Measurements from ENCODE around the gene PHLDB2. TPM values are rescaled to one million over a fixed set of nuclear protein-coding genes. Genes with fewer than 3 reads are reported as not detected.

The PHLDB2 gene
- total RNA-seq, 1 donor from 2014 or later: 0.98 TPM

DNA sequence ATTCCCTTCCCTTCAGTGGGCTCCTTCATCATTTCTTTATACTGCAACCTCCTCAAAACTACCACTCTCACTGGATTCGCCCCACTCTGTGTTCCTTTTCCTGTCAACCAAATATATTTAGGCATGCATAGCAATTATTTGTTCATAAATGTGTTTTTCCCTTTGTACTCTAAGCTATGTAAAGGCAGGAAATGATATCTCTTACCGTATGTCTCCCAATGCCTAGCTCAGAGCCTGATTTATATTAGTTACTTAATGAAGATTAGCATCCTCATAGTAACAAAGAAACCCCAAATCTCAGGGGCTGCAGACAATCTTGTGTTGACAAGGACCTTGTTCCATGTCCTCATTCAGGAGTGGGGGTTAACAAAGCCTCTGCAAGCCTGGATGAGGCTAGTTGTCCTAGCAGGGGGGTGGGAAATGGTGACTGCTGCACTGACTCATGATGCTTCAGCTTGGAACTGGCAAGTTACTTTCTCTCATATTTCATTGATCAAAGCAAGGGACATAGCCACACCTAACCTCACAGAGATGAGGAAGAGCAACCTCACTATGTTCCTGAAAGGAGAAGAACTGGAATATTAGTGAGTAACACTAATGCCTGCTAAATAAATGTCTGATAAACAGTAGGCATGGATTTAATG is 15.2 kb downstream of the PHLDB2 start:
- H3K27me3 Mint-ChIP-seq: peaks cover 21% of the 10 kb centered on the region
- no peak for DNase-seq
- intact Hi-C loops (cut with micrococcal nuclease): no loop called here
- no peak overlapping the region for H3K4me3 Mint-ChIP-seq
- H3K9me3 Mint-ChIP-seq: no peaks in the 10 kb centered on the region
- no peaks in the 10 kb centered on the region for H3K4me1 Mint-ChIP-seq
- no peaks in the 10 kb centered on the region for H3K36me3 Mint-ChIP-seq (ENCODE audit: low read depth)
- no peak overlapping the region for H3K27ac Mint-ChIP-seq

DNA sequence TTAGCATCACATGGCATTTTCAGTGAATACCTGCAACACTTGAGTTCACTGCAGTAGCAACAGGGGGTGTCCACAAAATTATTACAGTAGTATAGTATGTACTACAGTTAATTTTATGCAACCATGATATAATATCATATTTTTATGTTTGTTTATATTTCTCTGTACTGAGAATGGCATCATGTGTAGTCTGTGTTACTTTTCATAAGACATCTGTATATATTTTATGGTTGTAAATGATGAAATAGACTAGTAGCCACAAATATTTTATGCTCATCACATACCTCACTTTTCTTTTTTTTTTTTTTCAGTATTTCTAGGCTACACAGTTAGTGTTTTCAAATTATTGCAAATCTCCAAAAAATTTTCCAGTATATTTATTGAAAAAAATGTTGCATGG is 22.4 kb downstream of the PHLDB2 start:
- Mint-ChIP-seq H3K9me3 (no peaks in the 10 kb centered on the region), H3K27me3 (peaks cover 8% of the 10 kb centered on the region), H3K4me1 (no peaks in the 10 kb centered on the region), H3K27ac (no peak overlapping the region), H3K4me3 (no peak overlapping the region), H3K36me3 (ENCODE audit: low read depth) (no peaks in the 10 kb centered on the region)
- no peak for DNase-seq
- intact Hi-C loops (cut with micrococcal nuclease): no loop called here

GRCh38 chr3:111882194-111882593 is 23.1 kb downstream of the PHLDB2 start:
- Mint-ChIP-seq H3K36me3 (ENCODE audit: low read depth) (no peaks in the 10 kb centered on the region), H3K9me3 (no peaks in the 10 kb centered on the region), H3K27me3 (peaks cover 6% of the 10 kb centered on the region), H3K4me1 (no peaks in the 10 kb centered on the region), H3K27ac (no peak overlapping the region), H3K4me3 (no peak overlapping the region)
- DNase-seq: no peak
- intact Hi-C loops (cut with micrococcal nuclease): no loop called here

DNA sequence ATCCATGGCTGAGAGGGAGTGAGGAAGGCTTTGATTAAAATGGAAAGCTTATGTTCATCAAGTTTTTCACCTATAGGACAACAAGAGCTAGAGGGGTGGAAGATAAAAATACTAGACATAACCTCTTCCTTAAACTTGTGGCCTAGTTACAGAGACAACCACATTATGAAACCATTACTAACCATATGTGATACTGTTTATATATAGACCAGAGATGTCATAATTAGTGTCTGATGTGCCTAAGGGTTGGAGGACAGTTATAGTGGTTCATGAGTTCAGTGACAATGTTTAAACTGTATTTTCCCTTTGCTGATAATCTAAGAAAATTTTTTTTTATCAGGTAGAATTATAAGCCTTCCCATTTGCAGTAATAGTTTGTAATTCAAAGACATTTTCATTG is 23.7 kb downstream of the PHLDB2 start:
- Mint-ChIP-seq H3K27me3 (peaks cover 6% of the 10 kb centered on the region), H3K36me3 (ENCODE audit: low read depth) (no peaks in the 10 kb centered on the region), H3K4me3 (no peak overlapping the region), H3K4me1 (no peaks in the 10 kb centered on the region), H3K27ac (no peak overlapping the region), H3K9me3 (no peaks in the 10 kb centered on the region)
- intact Hi-C loops (cut with micrococcal nuclease): no loop called here
- DNase-seq: no peak

- H3K27me3 Mint-ChIP-seq: peaks cover 1% of the 10 kb centered on the region
- intact Hi-C loops (cut with micrococcal nuclease): no loop called here
- H3K4me3 Mint-ChIP-seq: no peak overlapping the region
- H3K9me3 Mint-ChIP-seq: no peaks in the 10 kb centered on the region
- DNase-seq: no peak
- H3K36me3 Mint-ChIP-seq (ENCODE audit: low read depth): no peaks in the 10 kb centered on the region
- H3K27ac Mint-ChIP-seq: no peak overlapping the region
- H3K4me1 Mint-ChIP-seq: no peaks in the 10 kb centered on the region
Measured at GRCh38 chr3:111884411-111885018, 25.4 kb downstream of the PHLDB2 start.

- Mint-ChIP-seq H3K27me3 (peaks cover 5% of the 10 kb centered on the region), H3K4me3 (no peak overlapping the region), H3K36me3 (ENCODE audit: low read depth) (no peaks in the 10 kb centered on the region), H3K4me1 (no peaks in the 10 kb centered on the region), H3K9me3 (no peaks in the 10 kb centered on the region), H3K27ac (no peak overlapping the region)
- intact Hi-C loops (cut with micrococcal nuclease): no loop called here
- DNase-seq: no peak
Measured at GRCh38 chr3:111885578-111885977, 26.5 kb downstream of the PHLDB2 start.

DNA sequence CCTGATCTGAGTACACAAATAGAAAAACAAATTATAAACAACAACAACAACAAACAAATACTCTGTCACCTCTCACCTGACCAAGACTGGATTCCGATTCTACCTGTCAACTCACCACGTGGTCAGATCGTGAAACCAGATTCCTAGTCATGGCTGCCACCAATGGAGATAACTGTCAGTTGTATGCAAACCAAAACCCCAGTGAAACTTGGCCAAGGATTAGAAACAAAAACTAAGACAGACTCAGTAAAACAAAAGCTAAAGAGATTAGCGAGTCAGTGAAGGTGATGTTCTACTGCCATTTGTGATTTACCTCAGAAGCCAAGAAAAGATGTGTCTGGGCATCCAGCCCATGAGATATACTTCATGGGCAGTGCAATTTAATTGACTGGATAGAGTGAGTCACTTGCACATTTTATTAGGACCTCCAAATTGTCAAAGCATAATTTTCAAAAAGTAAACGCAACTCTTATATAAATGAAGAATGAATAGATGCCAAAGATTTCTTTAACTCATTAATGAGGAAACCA is 31.1 kb downstream of the PHLDB2 start:
- Mint-ChIP-seq H3K27me3 (peaks cover 5% of the 10 kb centered on the region), H3K4me3 (no peak overlapping the region), H3K9me3 (no peaks in the 10 kb centered on the region), H3K36me3 (ENCODE audit: low read depth) (no peaks in the 10 kb centered on the region), H3K4me1 (no peaks in the 10 kb centered on the region), H3K27ac (no peak overlapping the region)
- intact Hi-C loops (cut with micrococcal nuclease): no loop called here
- no peak for DNase-seq

- no peaks in the 10 kb centered on the region for H3K9me3 Mint-ChIP-seq
- H3K4me3 Mint-ChIP-seq: no peak overlapping the region
- H3K27me3 Mint-ChIP-seq: peaks cover 5% of the 10 kb centered on the region
- H3K27ac Mint-ChIP-seq: no peak overlapping the region
- intact Hi-C loops (cut with micrococcal nuclease): no loop called here
- no peak for DNase-seq
- H3K4me1 Mint-ChIP-seq: no peaks in the 10 kb centered on the region
- H3K36me3 Mint-ChIP-seq (ENCODE audit: low read depth): no peaks in the 10 kb centered on the region
Measured at GRCh38 chr3:111892070-111892469, 33.0 kb downstream of the PHLDB2 start.

DNA sequence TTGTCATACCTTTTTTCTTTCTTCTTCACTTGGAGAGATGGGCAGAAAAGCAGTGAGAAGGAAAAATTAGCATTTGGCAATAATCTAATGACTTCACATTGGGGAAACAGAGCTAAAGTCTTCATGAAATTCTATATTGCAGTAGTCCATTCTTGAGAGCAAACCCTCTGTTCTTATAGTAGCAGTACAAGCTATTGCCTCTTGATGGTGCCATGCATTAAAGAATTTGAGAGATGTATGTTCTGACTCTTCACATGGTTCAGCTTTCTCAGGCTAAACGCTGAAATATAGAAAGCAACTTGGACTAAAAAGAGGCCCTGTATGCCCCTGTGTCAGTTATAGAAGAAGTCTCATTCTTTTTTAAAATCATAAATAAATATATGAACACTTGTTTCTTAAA is 36.0 kb downstream of the PHLDB2 start:
- no peak for DNase-seq
- H3K27ac Mint-ChIP-seq: no peak overlapping the region
- no peaks in the 10 kb centered on the region for H3K36me3 Mint-ChIP-seq (ENCODE audit: low read depth)
- intact Hi-C loops (cut with micrococcal nuclease): no loop called here
- H3K27me3 Mint-ChIP-seq: peaks cover under 1% of the 10 kb centered on the region
- no peaks in the 10 kb centered on the region for H3K9me3 Mint-ChIP-seq
- H3K4me1 Mint-ChIP-seq: peaks cover 5% of the 10 kb centered on the region
- H3K4me3 Mint-ChIP-seq: no peak overlapping the region

DNA sequence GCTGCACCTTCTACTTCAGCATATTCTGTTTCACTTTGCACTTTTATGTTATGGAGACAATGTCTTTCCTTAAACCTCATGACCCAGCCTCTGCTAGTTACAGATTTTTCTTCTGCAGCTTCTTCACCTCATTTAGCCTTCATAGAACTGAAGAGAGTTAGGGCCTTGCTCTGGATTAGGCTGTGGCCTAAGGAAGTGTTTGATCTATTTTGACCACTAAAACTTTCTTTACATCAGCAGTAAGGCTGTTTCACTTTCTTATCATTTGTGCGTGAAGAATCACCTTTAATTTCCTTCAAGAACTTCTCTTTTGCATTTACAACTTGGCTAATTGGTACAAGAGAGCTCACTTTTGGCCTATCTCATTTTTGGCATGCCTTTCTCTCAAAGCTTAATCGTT is 40.9 kb downstream of the PHLDB2 start:
- intact Hi-C loops (cut with micrococcal nuclease): no loop called here
- no peak for DNase-seq
- Mint-ChIP-seq H3K27me3 (no peaks in the 10 kb centered on the region), H3K36me3 (ENCODE audit: low read depth) (no peaks in the 10 kb centered on the region), H3K9me3 (no peaks in the 10 kb centered on the region), H3K27ac (no peak overlapping the region), H3K4me3 (no peak overlapping the region), H3K4me1 (peaks cover 12% of the 10 kb centered on the region)

GRCh38 chr3:111901637-111902036 is 42.6 kb downstream of the PHLDB2 start:
- H3K9me3 Mint-ChIP-seq: no peaks in the 10 kb centered on the region

GRCh38 chr3:111902534-111902933 is 43.5 kb downstream of the PHLDB2 start:
- DNase-seq: no peak
- intact Hi-C loops (cut with micrococcal nuclease): no loop called here
- H3K4me3 Mint-ChIP-seq: no peak overlapping the region
- no peaks in the 10 kb centered on the region for H3K9me3 Mint-ChIP-seq
- H3K27ac Mint-ChIP-seq: no peak overlapping the region
- no peaks in the 10 kb centered on the region for H3K36me3 Mint-ChIP-seq (ENCODE audit: low read depth)
- H3K27me3 Mint-ChIP-seq: no peaks in the 10 kb centered on the region
- peaks cover 12% of the 10 kb centered on the region for H3K4me1 Mint-ChIP-seq

More at GRCh38 chr3:111901637-111902036, 42.6 kb downstream of the PHLDB2 start:
- intact Hi-C loops (cut with micrococcal nuclease): no loop called here
- Mint-ChIP-seq H3K4me3 (no peak overlapping the region), H3K4me1 (peaks cover 12% of the 10 kb centered on the region), H3K36me3 (ENCODE audit: low read depth) (no peaks in the 10 kb centered on the region), H3K27me3 (no peaks in the 10 kb centered on the region), H3K27ac (no peak overlapping the region)
- no peak for DNase-seq

DNA sequence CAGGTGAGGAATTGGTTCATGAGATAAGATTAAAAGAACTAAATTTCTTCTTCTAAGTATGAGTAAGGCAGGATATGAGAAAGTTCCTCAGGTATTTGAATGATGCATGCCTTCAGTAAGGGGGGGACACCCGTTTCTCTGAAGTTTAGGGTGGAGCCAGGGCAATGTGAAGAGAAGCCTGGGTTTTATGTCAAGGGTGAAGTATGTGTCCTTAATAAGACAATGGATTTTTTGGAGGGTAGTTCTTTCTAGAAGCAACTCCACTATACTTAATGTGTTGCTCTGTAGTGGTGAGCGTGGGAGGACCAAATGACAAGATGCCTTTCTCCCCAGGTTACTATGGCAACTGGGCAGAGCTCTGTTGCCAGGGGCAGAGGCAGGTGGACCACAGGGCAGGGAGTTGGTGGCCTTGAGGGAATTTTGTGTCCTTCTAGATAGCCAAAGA is 44.0 kb downstream of the PHLDB2 start:
- peaks cover 12% of the 10 kb centered on the region for H3K4me1 Mint-ChIP-seq
- H3K27me3 Mint-ChIP-seq: no peaks in the 10 kb centered on the region
- intact Hi-C loops (cut with micrococcal nuclease): no loop called here

DNA sequence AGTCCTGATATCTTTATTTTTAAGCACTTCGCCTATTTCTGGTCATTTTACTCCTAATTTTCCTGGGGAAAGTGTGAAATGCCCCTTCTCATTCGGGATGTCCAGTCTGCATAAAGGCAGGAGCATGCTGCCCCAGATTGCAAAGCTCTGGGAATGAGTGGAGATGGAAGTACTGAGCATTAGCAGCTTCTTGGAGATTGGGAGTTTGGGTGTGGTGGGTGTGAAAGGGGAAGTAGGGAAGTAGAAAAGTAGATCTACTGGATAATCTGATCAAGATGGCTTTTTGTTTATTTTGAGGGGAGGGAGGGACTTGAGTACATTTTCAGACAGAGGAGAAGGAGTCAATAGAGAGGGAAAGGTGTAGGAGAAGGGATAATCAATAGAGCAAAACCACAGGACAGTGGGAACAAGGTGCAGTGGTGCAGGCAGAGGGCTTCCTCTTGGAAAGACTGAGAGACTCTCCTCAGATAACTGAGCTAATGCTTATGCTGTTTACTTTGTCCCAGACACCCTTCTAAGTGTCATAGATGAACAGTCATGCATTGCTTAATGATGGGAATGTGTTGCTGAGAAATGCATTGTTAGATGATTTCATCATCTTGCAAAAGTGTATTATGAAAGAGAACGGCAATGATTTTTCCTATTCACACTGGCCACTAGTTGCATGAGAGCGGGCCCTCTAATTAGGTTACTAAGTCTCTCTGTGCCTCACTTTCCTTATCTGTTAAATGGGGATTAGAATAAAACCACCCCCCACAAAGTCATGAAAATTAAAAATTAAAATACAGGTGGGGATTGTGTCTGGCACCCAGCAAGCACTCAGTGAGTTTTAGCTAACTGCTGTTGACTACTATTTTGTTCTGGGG is 45.5 kb downstream of the PHLDB2 start:
- peaks cover 12% of the 10 kb centered on the region for H3K4me1 Mint-ChIP-seq
- intact Hi-C loops (cut with micrococcal nuclease): no loop called here
- no peak overlapping the region for H3K27ac Mint-ChIP-seq
- H3K9me3 Mint-ChIP-seq: no peaks in the 10 kb centered on the region
- no peaks in the 10 kb centered on the region for H3K27me3 Mint-ChIP-seq
- no peaks in the 10 kb centered on the region for H3K36me3 Mint-ChIP-seq (ENCODE audit: low read depth)
- no peak overlapping the region for H3K4me3 Mint-ChIP-seq
- DNase-seq: no peak

More for the DNA sequence above, 44.0 kb downstream of the PHLDB2 start:
- no peak overlapping the region for H3K4me3 Mint-ChIP-seq
- no peak for DNase-seq
- H3K9me3 Mint-ChIP-seq: no peaks in the 10 kb centered on the region
- no peak overlapping the region for H3K27ac Mint-ChIP-seq
- H3K36me3 Mint-ChIP-seq (ENCODE audit: low read depth): no peaks in the 10 kb centered on the region

Measured in activated CD4-positive, alpha-beta T cell treated with anti-CD3 and anti-CD28 coated beads, Interleukin-2, amount 10 ng/mL, durations not matched to agents 24 days and 14 days (primary cell).